CD4-positive, alpha-beta T cell (primary cell): Measurements from ENCODE around the gene ESCO1. TPM values are rescaled to one million over a fixed set of nuclear protein-coding genes. Genes with fewer than 3 reads are reported as not detected.

ENCODE experiments used
- ATAC-seq: fragments of 200-7000 bp; cut with Tn5 transposase; one replicate; pipeline ENCODE4 v1.10.0; 2022; ENCODE audit warnings: mild to moderate bottlenecking; ENCODE audit not compliant: poor library complexity
- CTCF ChIA-PET: fragments of 350-600 bp; sonication (Branson Sonifier 250); formaldehyde crosslinking; loops from one replicate; lab custom pipeline; 2021; ENCODE audit warnings: antibody characterized with exemption, inconsistent platforms; lab: Charles Lee
- POLR2A ChIA-PET: fragments of 350-600 bp; sonication (Branson Sonifier 250); formaldehyde crosslinking; loops from one replicate; lab custom pipeline; 2021; ENCODE audit warnings: antibody characterized with exemption, inconsistent platforms; lab: Charles Lee
- DNase-seq, 14 experiments: peaks; one replicate each; pipeline ENCODE4 v3.0.0-alpha.2; 2013 to 2020; ENCODE audit warnings: mixed read lengths in 2 of 14
- H3K27ac ChIP-seq, 2 donors: one replicate each; pipeline versions ENCODE4 v1.5.1 to v1.7.0; 2013; ENCODE audit warnings: low read length in 2 of 2, low read depth in 1 of 2, mild to moderate bottlenecking in 1 of 2
- H3K27me3 ChIP-seq, 2 experiments: 1 replicate in 1 of 2; 2 replicates in 1 of 2; pipeline versions ENCODE4 v1.6.1 to v1.7.0; 2013; ENCODE audit warnings: low read length in 2 of 2, control low read depth in 1 of 2, mild to moderate bottlenecking in 1 of 2, moderate library complexity in 1 of 2; ENCODE audit not compliant: insufficient read depth in 2 of 2, control insufficient read depth in 1 of 2
- H3K36me3 ChIP-seq: one replicate; pipeline ENCODE4 v1.6.1; 2013; ENCODE audit warnings: low read length, control low read depth; ENCODE audit not compliant: insufficient read depth
- H3K4me1 ChIP-seq: one replicate; pipeline ENCODE4 v1.6.1; 2013; ENCODE audit warnings: low read length, control low read depth; ENCODE audit not compliant: insufficient read depth
- H3K4me3 ChIP-seq: one replicate; pipeline ENCODE4 v1.5.1; 2013; ENCODE audit warnings: mild to moderate bottlenecking, low read length, moderate library complexity
- H3K9me3 ChIP-seq, 2 experiments: 1 replicate in 1 of 2; 2 replicates in 1 of 2; pipeline versions ENCODE4 v1.6.1 to v1.7.0; 2013; ENCODE audit warnings: low read length in 2 of 2, mild to moderate bottlenecking in 2 of 2, control low read depth in 1 of 2, moderate library complexity in 1 of 2; ENCODE audit not compliant: control insufficient read depth in 1 of 2, insufficient read depth in 1 of 2
- H3K27ac Mint-ChIP-seq: one replicate; pipeline ENCODE4 v1.8.0; 2020; ENCODE audit warnings: mixed read lengths
- H3K27me3 Mint-ChIP-seq: one replicate; pipeline ENCODE4 v1.8.0; 2021; ENCODE audit warnings: mixed read lengths
- H3K36me3 Mint-ChIP-seq: one replicate; pipeline ENCODE4 v1.8.0; 2021; ENCODE audit warnings: low read depth, mixed read lengths
- H3K4me1 Mint-ChIP-seq: one replicate; pipeline ENCODE4 v1.8.0; 2021; ENCODE audit warnings: low read depth, mixed read lengths
- H3K4me3 Mint-ChIP-seq: one replicate; pipeline ENCODE4 v1.8.0; 2020; ENCODE audit warnings: mild to moderate bottlenecking, mixed read lengths
- H3K9me3 Mint-ChIP-seq: one replicate; pipeline ENCODE4 v1.8.0; 2020; ENCODE audit warnings: mixed read lengths
- intact Hi-C, 2 experiments: fragments of 100-400 bp; cut with DNase I in 1 of 2; cut with micrococcal nuclease in 1 of 2; formaldehyde crosslinking; loops; one replicate each; pipeline versions ENCODE4 v1.15.1 to v1.9.0; 2023 to 2025; cut with DNase I, micrococcal nuclease
- total RNA-seq, 174 experiments: library from RNA in 2 of 174; stranded (reverse) in 2 of 174; gene quantifications; one replicate each; pipeline ENCODE4 v1.2.3 and lab custom pipeline; 2021 to 2026
- TF ChIP-seq, protein P1 (sequence below): fragments of 200-600 bp; IDR thresholded peaks from one replicate; pipeline ENCODE4 v1.8.0; 2022; ENCODE audit warnings: antibody characterized with exemption, mild to moderate bottlenecking

ESCO1 gene
- total RNA-seq, 2 experiments from 2014 or later: 31.7 to 32.8 TPM

DNA sequence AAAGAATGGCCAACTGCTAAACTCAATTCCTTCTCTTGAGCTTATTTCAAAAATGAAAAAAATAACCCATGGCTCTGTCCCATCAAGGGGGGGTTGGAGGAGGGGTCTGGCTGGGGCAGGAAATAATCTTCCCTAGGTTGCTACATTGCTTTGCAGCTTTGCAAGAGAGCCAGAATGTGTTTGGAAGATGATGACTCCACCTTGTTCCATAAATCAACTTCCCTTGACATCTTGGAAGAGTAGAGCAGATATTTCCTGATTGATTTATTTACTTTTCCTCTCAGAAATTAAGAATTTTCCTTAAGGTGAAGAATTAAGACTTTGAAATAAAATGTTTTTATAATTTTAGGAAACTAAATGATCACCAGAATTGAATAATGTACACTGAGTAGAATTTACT is 41.3 kb downstream of the ESCO1 start:
- no peaks in the 10 kb centered on the region for H3K9me3 ChIP-seq
- Mint-ChIP-seq H3K36me3 (peaks cover 84% of the 10 kb centered on the region), H3K4me3 (no peak overlapping the region), H3K27me3 (no peaks in the 10 kb centered on the region), H3K27ac (no peak overlapping the region), H3K4me1 (no peaks in the 10 kb centered on the region), H3K9me3 (no peaks in the 10 kb centered on the region)
- no peak overlapping the region for H3K4me3 ChIP-seq
- intact Hi-C loops: no loop called here
- H3K27ac ChIP-seq: no peak overlapping the region
- ChIA-PET POLR2A (interaction anchor here (2.6 kb wide), 1 partner anchor 41 kb away, joined by 10 read pairs; the partner anchor contains the start of gene ESCO1), CTCF (no interaction called here)
- TF ChIP-seq, protein P1, sequence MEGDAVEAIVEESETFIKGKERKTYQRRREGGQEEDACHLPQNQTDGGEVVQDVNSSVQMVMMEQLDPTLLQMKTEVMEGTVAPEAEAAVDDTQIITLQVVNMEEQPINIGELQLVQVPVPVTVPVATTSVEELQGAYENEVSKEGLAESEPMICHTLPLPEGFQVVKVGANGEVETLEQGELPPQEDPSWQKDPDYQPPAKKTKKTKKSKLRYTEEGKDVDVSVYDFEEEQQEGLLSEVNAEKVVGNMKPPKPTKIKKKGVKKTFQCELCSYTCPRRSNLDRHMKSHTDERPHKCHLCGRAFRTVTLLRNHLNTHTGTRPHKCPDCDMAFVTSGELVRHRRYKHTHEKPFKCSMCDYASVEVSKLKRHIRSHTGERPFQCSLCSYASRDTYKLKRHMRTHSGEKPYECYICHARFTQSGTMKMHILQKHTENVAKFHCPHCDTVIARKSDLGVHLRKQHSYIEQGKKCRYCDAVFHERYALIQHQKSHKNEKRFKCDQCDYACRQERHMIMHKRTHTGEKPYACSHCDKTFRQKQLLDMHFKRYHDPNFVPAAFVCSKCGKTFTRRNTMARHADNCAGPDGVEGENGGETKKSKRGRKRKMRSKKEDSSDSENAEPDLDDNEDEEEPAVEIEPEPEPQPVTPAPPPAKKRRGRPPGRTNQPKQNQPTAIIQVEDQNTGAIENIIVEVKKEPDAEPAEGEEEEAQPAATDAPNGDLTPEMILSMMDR: no peak
- no peaks in the 10 kb centered on the region for H3K27me3 ChIP-seq
- no peak for ATAC-seq
- no peaks in the 10 kb centered on the region for H3K4me1 ChIP-seq
- peaks cover 50% of the 10 kb centered on the region for H3K36me3 ChIP-seq
- no peak for DNase-seq

DNA sequence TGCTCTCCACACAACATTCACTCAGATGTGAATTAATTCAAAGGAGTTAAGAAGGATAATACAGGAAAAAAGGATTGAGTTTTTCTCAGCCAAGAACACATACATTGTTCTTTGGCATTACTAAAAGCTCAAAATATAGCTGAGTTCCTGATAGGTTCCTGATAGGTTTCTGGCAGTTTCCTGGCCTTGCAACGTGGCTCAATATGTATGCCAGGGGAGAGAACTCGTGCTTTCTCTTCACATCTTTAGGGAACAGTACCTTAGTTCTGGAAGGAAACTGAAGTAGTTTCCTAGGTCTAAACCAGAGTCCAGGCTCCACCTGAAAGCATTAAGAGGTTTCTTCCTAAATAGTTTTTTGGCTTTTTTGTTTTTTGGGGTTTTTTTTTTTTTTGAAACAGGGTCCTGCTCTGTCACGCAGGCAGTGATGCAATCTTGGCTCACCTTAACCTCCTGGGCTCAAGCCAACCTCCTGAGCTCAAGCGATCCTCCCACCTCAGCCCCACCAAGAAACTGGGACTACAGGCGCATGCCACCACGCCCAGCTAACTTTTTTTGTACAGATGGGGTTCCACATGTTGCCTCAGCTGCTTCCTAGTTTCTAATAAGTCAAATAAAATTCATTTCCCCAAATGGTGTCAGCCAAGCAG is 42.8 kb downstream of the ESCO1 start:
- POLR2A ChIA-PET: no interaction called here

DNA sequence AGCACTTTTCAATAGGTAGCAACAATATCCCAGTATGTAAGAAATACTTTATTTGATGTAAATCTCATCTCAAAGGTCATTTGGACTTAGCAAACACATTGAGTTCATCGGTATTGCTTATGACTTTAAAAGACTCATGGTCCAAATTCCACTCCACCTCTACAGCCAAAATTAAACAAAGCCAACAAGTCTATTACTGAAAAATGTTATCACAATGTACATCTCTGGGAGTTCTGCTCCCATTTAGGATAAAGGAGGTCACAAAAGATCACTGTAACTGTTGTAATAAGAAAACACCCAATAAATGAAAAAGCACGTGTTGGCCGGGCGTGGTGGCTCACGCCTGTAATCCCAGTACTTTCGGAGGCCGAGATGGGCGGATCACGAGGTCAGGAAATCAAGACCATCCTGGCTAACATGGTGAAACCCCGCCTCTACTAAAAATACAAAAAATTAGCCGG is 50.0 kb downstream of the ESCO1 start:
- ChIA-PET CTCF (no interaction called here), POLR2A (no interaction called here)
- no peaks in the 10 kb centered on the region for H3K9me3 Mint-ChIP-seq
- peaks cover 87% of the 10 kb centered on the region for H3K36me3 Mint-ChIP-seq
- peaks cover 15% of the 10 kb centered on the region for H3K36me3 ChIP-seq
- H3K9me3 ChIP-seq: no peaks in the 10 kb centered on the region
- no peak overlapping the region for H3K4me3 Mint-ChIP-seq
- TF ChIP-seq, protein P1: no peak
- peaks cover 7% of the 10 kb centered on the region for H3K4me1 Mint-ChIP-seq
- DNase-seq: no peak
- H3K27me3 ChIP-seq: no peaks in the 10 kb centered on the region
- H3K4me3 ChIP-seq: no peak overlapping the region
- intact Hi-C loops: no loop called here
- H3K27me3 Mint-ChIP-seq: no peaks in the 10 kb centered on the region
- no peaks in the 10 kb centered on the region for H3K4me1 ChIP-seq
- no peak for ATAC-seq
- no peak overlapping the region for H3K27ac Mint-ChIP-seq
- H3K27ac ChIP-seq: no peak overlapping the region

More for the DNA sequence above, 42.8 kb downstream of the ESCO1 start:
- Histone ChIP-seq H3K4me1 (no peaks in the 10 kb centered on the region), H3K27me3 (no peaks in the 10 kb centered on the region), H3K9me3 (no peaks in the 10 kb centered on the region), H3K36me3 (peaks cover 36% of the 10 kb centered on the region), H3K4me3 (no peak overlapping the region), H3K27ac (no peak overlapping the region)
- CTCF ChIA-PET: interaction anchor here (0.7 kb wide), 1 partner anchor 11 kb away, joined by 4 read pairs; no protein-coding TSS in a partner anchor
- H3K4me3 Mint-ChIP-seq: no peak overlapping the region
- TF ChIP-seq, protein P1: no peak
- DNase-seq (no peak), ATAC-seq (no peak)
- no peaks in the 10 kb centered on the region for H3K4me1 Mint-ChIP-seq
- intact Hi-C loops: no loop called here
- H3K27ac Mint-ChIP-seq: no peak overlapping the region
- no peaks in the 10 kb centered on the region for H3K9me3 Mint-ChIP-seq
- H3K36me3 Mint-ChIP-seq: peaks cover 79% of the 10 kb centered on the region
- no peaks in the 10 kb centered on the region for H3K27me3 Mint-ChIP-seq
